Ovary (tissue), 3 donors: Measurements from ENCODE around the gene DOCK4.

Experiments
- CTCF ChIP-seq, 3 donors: fragments of 450-650 bp in 2 of 3; fragments of 200-600 bp in 1 of 3; IDR thresholded peaks; one replicate each; pipeline versions ENCODE4 v1.5.1 to v1.8.0; 2016 to 2022; ENCODE audit warnings: antibody characterized with exemption in 3 of 3, mild to moderate bottlenecking in 1 of 3
- EP300 ChIP-seq: sonication (generic); formaldehyde crosslinking; IDR thresholded peaks from one replicate; pipeline ENCODE4 v1.6.1; 2017; ENCODE audit warnings: antibody characterized with exemption
- POLR2A ChIP-seq: fragments of 450-650 bp; IDR thresholded peaks from one replicate; pipeline ENCODE4 v1.6.1; 2017; ENCODE audit warnings: antibody characterized with exemption, mild to moderate bottlenecking, moderate library complexity
- donor health status: DM: no; HTN: no; CAD: no.

- TF ChIP-seq CTCF (IDR thresholded peaks at IDR 0.05) (no peak), POLR2A (no peak), EP300 (no peak)
Measured at GRCh38 chr7:111952783-111953182, 253.4 kb downstream of the DOCK4 start.
